GM12878 (cell line): ENCODE results near the gene GALK2. TPM values are rescaled to one million over a fixed set of nuclear protein-coding genes. Genes with fewer than 3 reads are reported as not detected.

ENCODE experiments used
- ATAC-seq: fragments of 200-7000 bp; cut with Tn5 transposase; 3 replicates; pipeline ENCODE4 v1.9.1; 2020; ENCODE audit warnings: mild to moderate bottlenecking, moderate library complexity
- BruUV-seq: library from RNA; stranded (reverse); fragments of 400-500 nt; replicated peaks from 2 replicates; lab custom pipeline; 2021; lab: Mats Ljungman, UMichigan
- CTCF ChIA-PET: fragments of 300-600 bp; sonication (Branson Sonifier 250); formaldehyde crosslinking; extraction: SDS; loops from one replicate; lab custom pipeline; 2021; ENCODE audit warnings: inconsistent platforms; lab: Yijun Ruan, JAX
- POLR2A ChIA-PET: fragments of 350-600 bp; formaldehyde crosslinking; extraction: SDS; loops from one replicate; lab custom pipeline; 2021; ENCODE audit warnings: inconsistent platforms; lab: Charles Lee
- RAD21 ChIA-PET: fragments of 300-600 bp; sonication (Branson Sonifier 250); formaldehyde crosslinking; loops from one replicate; lab custom pipeline; 2023; ENCODE audit warnings: antibody characterized with exemption; ENCODE audit not compliant: unreplicated experiment; lab: Charles Lee
- SMC1A ChIA-PET: fragments of 300-600 bp; sonication (Branson Sonifier 250); formaldehyde crosslinking; loops from one replicate; lab custom pipeline; 2023; ENCODE audit not compliant: unreplicated experiment, uncharacterized antibody; lab: Charles Lee
- DNase-seq: peaks from one replicate; pipeline ENCODE4 v3.0.0-alpha.2; 2011; ENCODE audit warnings: low read depth, low spot score
- FAIRE-seq: peaks from 3 replicates; lab custom pipeline; 2011; peaks lifted over from hg19 to GRCh38; lab: Jason Lieb, UNC
- H2AFZ ChIP-seq: 2 replicates; pipeline ENCODE4 v1.6.0; 2011; ENCODE audit warnings: low read depth, low read length, control low read depth; ENCODE audit not compliant: control insufficient read depth
- H3K27ac ChIP-seq: 2 replicates; pipeline ENCODE4 v1.5.1; 2011; ENCODE audit warnings: control low read depth; ENCODE audit not compliant: control insufficient read depth, insufficient read depth
- H3K27me3 ChIP-seq, 2 experiments: replicated peaks in 1 of 2; 2 replicates each; pipeline versions ENCODE4 v1.6.0 to v1.6.1; 2011; ENCODE audit warnings: low read length in 1 of 2; ENCODE audit not compliant: control insufficient read depth in 2 of 2, insufficient read depth in 2 of 2
- H3K36me3 ChIP-seq, 2 experiments: 2 replicates each; pipeline ENCODE4 v1.5.1; 2011; ENCODE audit warnings: low read length in 1 of 2; ENCODE audit not compliant: control insufficient read depth in 2 of 2, insufficient read depth in 2 of 2
- H3K4me1 ChIP-seq: 2 replicates; pipeline ENCODE4 v1.6.1; 2011; ENCODE audit warnings: mild to moderate bottlenecking, low read length, moderate library complexity, mixed read lengths; ENCODE audit not compliant: control insufficient read depth, insufficient read depth
- H3K4me2 ChIP-seq: 2 replicates; pipeline ENCODE4 v1.6.0; 2011; ENCODE audit warnings: control low read depth; ENCODE audit not compliant: control insufficient read depth, insufficient read depth
- H3K4me3 ChIP-seq: fragments of 200-600 bp; sonication (generic); 2 replicates; pipeline ENCODE4 v1.5.1; 2016
- H3K79me2 ChIP-seq: 2 replicates; pipeline ENCODE4 v1.6.0; 2011; ENCODE audit warnings: low read length; ENCODE audit not compliant: control insufficient read depth, insufficient read depth
- H3K9ac ChIP-seq: 2 replicates; pipeline ENCODE4 v1.8.0; 2011; ENCODE audit warnings: low read length, control low read depth, mixed read lengths; ENCODE audit not compliant: control insufficient read depth, insufficient read depth
- H3K9me3 ChIP-seq: replicated peaks from 3 replicates; pipeline ENCODE4 v1.5.1; 2011; ENCODE audit warnings: mild to moderate bottlenecking, low read length; ENCODE audit not compliant: control insufficient read depth, insufficient read depth
- H4K20me1 ChIP-seq: 2 replicates; pipeline ENCODE4 v1.6.0; 2011; ENCODE audit not compliant: control insufficient read depth, insufficient read depth
- ATF7 ChIP-seq: fragments of 450-650 bp; IDR thresholded peaks from 2 replicates; pipeline ENCODE4 v1.6.1; 2016; ENCODE audit warnings: low read depth, mild to moderate bottlenecking
- GATAD2B ChIP-seq: fragments of 450-650 bp; conservative IDR thresholded peaks from 2 replicates; pipeline ENCODE4 v1.6.1; 2017; ENCODE audit warnings: low read depth, mild to moderate bottlenecking, moderate library complexity
- HCFC1 ChIP-seq: fragments of 150-350 bp; IDR thresholded peaks from 2 replicates; pipeline ENCODE4 v1.6.1; 2014; ENCODE audit warnings: low read length
- HDAC2 ChIP-seq: fragments of 200-600 bp; sonication (generic); IDR thresholded peaks from 2 replicates; pipeline ENCODE4 v1.6.1; 2017
- NBN ChIP-seq: fragments of 450-650 bp; IDR thresholded peaks from 2 replicates; pipeline ENCODE4 v1.6.1; 2016
- NFIC ChIP-seq: IDR thresholded peaks from 2 replicates; pipeline ENCODE4 v1.6.1; 2012; ENCODE audit warnings: low read depth, mild to moderate bottlenecking, inconsistent platforms, low read length, moderate library complexity
- POLR2AphosphoS2 ChIP-seq: IDR thresholded peaks from 2 replicates; pipeline ENCODE4 v1.6.1; 2011; ENCODE audit warnings: low read depth, mild to moderate bottlenecking, low read length, improper control_type of control experiment, moderate library complexity
- RCOR1 ChIP-seq: conservative IDR thresholded peaks from 2 replicates; pipeline ENCODE4 v1.6.1; 2012; ENCODE audit warnings: low read depth, low read length, improper control_type of control experiment
- SIN3A ChIP-seq: IDR thresholded peaks from 2 replicates; pipeline ENCODE4 v1.6.1; 2012; ENCODE audit warnings: low read depth, low read length, improper control_type of control experiment
- SRF ChIP-seq, 2 experiments: IDR thresholded peaks; 2 replicates each; pipeline ENCODE4 v1.6.1; 2011; ENCODE audit warnings: low read depth in 2 of 2, low read length in 2 of 2, mild to moderate bottlenecking in 1 of 2, moderate library complexity in 1 of 2
- SUPT20H ChIP-seq: IDR thresholded peaks from 2 replicates; pipeline ENCODE4 v1.6.1; 2011; ENCODE audit warnings: low read depth, mild to moderate bottlenecking, low read length, moderate library complexity, borderline replicate concordance; ENCODE audit not compliant: control insufficient read depth
- WRNIP1 ChIP-seq: IDR thresholded peaks from 2 replicates; pipeline ENCODE4 v1.6.1; 2011; ENCODE audit warnings: low read depth, low read length, improper control_type of control experiment, borderline replicate concordance
- ZNF217 ChIP-seq: fragments of 450-650 bp; IDR thresholded peaks from 2 replicates; pipeline ENCODE4 v1.6.1; 2017; ENCODE audit warnings: antibody characterized with exemption, mild to moderate bottlenecking
- WGBS: methylation state at CpG from one replicate; pipeline ENCODE4 v1.1.6; 2016; ENCODE audit warnings: low lambda C conversion rate; ENCODE audit not compliant: insufficient replicate concordance, insufficient coverage; ENCODE audit errors: missing lambda C conversion rate; 5-methylcytosine and 5-hydroxymethylcytosine counted together
- in situ Hi-C: fragments of 300-500 bp; cut with MboI; formaldehyde crosslinking; loops from 9 replicates; pipeline ENCODE4 v1.14.3; 2018; ENCODE audit warnings: mixed read lengths
- intact Hi-C: fragments of 100-400 bp; cut with micrococcal nuclease; formaldehyde crosslinking; loops from one replicate; pipeline ENCODE4 v1.14.2; 2022; ENCODE audit not compliant: unreplicated experiment
- polyA plus RNA-seq, 11 experiments: library from polyadenylated mRNA; depleted of rRNA in 4 of 11; unstranded in 6 of 11; stranded (reverse) in 5 of 11; fragments of >200 nt; fragmentation: Nextera tagmentation in 4 of 11; fragmentation: Illumina TruSeq in 1 of 11; extraction: Ambion mirVana in 4 of 11; extraction: Trizol in 1 of 11; gene quantifications; 1 replicate in 1 of 11; 2 replicates in 10 of 11; pipeline versions ENCODE4 v1.2.1 to v1.2.3, GENCODE V29; 2011 to 2016; ENCODE audit warnings: inconsistent platforms in 2 of 11, missing spikeins in 2 of 11, low read depth in 1 of 11
- total RNA-seq, 4 experiments: library from RNA; depleted of rRNA in 3 of 4; stranded (reverse); fragments of >200 nt in 3 of 4; fragmentation: Illumina TruSeq in 1 of 4; extraction: Trizol in 1 of 4; gene quantifications; 2 replicates each; pipeline versions ENCODE4 v1.2.1 to v1.2.3, GENCODE V29; 2013 to 2021
- TF ChIP-seq, protein P1 (sequence below): IDR thresholded peaks from 2 replicates; pipeline ENCODE4 v1.6.1; 2012; ENCODE audit warnings: low read depth, low read length, improper control_type of control experiment
- TF ChIP-seq, protein P2 (sequence below): fragments of 450-650 bp; conservative IDR thresholded peaks from 2 replicates; pipeline ENCODE4 v1.6.1; 2017; ENCODE audit warnings: mild to moderate bottlenecking, moderate library complexity
- TF ChIP-seq, protein P3 (sequence below): IDR thresholded peaks from 2 replicates; pipeline ENCODE4 v1.6.1; 2012; ENCODE audit warnings: low read depth, low read length, improper control_type of control experiment

Gene GALK2
- total and polyA plus RNA-seq, 10 of the 15 experiments (the other 5 are each of a cell fraction or from before 2014, with no cell fraction given) = 11.9 to 26.7 (median 15.4) TPM

DNA sequence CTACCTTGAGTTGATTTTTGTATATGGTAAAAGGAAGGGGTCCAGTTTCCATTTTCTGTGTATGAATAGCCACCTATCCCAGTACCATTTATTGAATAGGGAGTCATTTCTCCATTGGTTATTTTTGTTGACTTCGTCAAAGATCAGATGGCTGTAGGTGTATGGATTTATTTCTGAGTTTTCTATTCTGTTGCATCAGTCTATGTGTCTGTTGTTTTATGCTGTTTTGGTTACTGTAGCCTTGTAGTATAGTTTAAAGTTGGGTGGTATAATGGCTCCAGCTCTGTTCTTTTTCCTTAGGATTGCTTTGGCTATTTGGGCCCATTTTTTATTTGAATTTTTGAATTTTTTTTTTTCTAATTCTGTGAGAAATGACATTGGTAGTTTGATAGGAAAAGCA, 127.5 kb downstream of the GALK2 start:
- no peak for DNase-seq
- no peak for FAIRE-seq
- TF ChIP-seq NBN = no peak
- TF ChIP-seq POLR2AphosphoS2 = no peak
- TF ChIP-seq HDAC2 = no peak
- no peak for TF ChIP-seq ATF7
- TF ChIP-seq, protein P1, sequence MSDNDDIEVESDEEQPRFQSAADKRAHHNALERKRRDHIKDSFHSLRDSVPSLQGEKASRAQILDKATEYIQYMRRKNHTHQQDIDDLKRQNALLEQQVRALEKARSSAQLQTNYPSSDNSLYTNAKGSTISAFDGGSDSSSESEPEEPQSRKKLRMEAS = no peak
- no peak for TF ChIP-seq NFIC
- TF ChIP-seq SRF (IDR thresholded peaks at IDR 0.05; ENCODE audit: low read depth in 2 of 2, low read length in 2 of 2) = no peak
- TF ChIP-seq SUPT20H = no peak
- TF ChIP-seq RCOR1 = no peak
- TF ChIP-seq GATAD2B = no peak
- TF ChIP-seq, protein P2, sequence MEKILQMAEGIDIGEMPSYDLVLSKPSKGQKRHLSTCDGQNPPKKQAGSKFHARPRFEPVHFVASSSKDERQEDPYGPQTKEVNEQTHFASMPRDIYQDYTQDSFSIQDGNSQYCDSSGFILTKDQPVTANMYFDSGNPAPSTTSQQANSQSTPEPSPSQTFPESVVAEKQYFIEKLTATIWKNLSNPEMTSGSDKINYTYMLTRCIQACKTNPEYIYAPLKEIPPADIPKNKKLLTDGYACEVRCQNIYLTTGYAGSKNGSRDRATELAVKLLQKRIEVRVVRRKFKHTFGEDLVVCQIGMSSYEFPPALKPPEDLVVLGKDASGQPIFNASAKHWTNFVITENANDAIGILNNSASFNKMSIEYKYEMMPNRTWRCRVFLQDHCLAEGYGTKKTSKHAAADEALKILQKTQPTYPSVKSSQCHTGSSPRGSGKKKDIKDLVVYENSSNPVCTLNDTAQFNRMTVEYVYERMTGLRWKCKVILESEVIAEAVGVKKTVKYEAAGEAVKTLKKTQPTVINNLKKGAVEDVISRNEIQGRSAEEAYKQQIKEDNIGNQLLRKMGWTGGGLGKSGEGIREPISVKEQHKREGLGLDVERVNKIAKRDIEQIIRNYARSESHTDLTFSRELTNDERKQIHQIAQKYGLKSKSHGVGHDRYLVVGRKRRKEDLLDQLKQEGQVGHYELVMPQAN = no peak
- TF ChIP-seq ZNF217 = no peak
- TF ChIP-seq WRNIP1 = no peak
- TF ChIP-seq, protein P3, sequence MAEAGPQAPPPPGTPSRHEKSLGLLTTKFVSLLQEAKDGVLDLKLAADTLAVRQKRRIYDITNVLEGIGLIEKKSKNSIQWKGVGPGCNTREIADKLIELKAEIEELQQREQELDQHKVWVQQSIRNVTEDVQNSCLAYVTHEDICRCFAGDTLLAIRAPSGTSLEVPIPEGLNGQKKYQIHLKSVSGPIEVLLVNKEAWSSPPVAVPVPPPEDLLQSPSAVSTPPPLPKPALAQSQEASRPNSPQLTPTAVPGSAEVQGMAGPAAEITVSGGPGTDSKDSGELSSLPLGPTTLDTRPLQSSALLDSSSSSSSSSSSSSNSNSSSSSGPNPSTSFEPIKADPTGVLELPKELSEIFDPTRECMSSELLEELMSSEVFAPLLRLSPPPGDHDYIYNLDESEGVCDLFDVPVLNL = no peak
- TF ChIP-seq SIN3A = no peak
- TF ChIP-seq HCFC1 = no peak
- intact Hi-C loops = no loop called here
- no peaks in the 10 kb centered on the region for H4K20me1 ChIP-seq
- H3K4me3 ChIP-seq = no peak overlapping the region
- in situ Hi-C loops = no loop called here
- ATAC-seq = no peak
- BruUV-seq = no TSS peak
- H3K4me2 ChIP-seq = no peak overlapping the region
- no peaks in the 10 kb centered on the region for H3K4me1 ChIP-seq
- 100% methylated on average over 1 of the region's 1 CpG for WGBS
- no peaks in the 10 kb centered on the region for H3K9me3 ChIP-seq
- SMC1A ChIA-PET = no interaction called here
- H3K27me3 ChIP-seq = no peaks in the 10 kb centered on the region
- H3K27ac ChIP-seq = no peak overlapping the region
- H3K79me2 ChIP-seq = no peaks in the 10 kb centered on the region
- POLR2A ChIA-PET = no interaction called here
- RAD21 ChIA-PET = no interaction called here
- CTCF ChIA-PET = no interaction called here
- H2AFZ ChIP-seq = no peak overlapping the region
- 0 out of 4 replicates have a peak, but pooled peaks cover 0 to 3% of the 10 kb centered on the region in 2 experiments for H3K36me3 ChIP-seq
- no peak overlapping the region for H3K9ac ChIP-seq
